Measurements from ENCODE around the gene KCNQ1.

Gene KCNQ1

DNA sequence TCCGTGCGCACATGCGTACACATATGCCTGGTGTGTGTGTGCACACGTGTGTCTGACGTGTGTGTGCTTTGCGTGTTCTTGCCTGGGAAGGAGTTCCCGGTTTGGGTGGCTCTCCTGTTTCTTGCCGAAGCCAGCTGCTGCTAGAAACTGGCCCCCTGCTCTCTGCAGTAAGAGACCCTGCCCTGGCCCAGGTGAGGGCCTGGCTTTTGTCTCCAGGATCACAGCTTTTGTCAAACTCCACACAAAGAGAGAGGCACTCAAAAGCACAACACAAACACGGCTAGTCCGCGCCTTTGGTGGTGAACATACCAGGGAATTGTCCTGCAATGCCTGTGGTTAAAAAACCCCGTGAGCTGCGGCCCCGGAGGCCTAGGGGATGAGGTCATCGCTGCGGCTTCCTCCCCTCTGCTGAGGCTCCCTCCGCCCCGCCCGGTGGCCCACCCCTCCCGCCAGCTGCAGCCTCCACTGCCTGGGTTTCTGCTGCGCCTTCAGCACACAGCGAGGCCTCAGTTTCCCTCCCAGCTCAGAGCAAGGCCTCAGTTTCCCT, 88.9 kb downstream of the KCNQ1 start:
- DNase-seq (ENCODE audit: low spot score) (peak; percentile 79), FAIRE-seq (peak; percentile 64)

DNA sequence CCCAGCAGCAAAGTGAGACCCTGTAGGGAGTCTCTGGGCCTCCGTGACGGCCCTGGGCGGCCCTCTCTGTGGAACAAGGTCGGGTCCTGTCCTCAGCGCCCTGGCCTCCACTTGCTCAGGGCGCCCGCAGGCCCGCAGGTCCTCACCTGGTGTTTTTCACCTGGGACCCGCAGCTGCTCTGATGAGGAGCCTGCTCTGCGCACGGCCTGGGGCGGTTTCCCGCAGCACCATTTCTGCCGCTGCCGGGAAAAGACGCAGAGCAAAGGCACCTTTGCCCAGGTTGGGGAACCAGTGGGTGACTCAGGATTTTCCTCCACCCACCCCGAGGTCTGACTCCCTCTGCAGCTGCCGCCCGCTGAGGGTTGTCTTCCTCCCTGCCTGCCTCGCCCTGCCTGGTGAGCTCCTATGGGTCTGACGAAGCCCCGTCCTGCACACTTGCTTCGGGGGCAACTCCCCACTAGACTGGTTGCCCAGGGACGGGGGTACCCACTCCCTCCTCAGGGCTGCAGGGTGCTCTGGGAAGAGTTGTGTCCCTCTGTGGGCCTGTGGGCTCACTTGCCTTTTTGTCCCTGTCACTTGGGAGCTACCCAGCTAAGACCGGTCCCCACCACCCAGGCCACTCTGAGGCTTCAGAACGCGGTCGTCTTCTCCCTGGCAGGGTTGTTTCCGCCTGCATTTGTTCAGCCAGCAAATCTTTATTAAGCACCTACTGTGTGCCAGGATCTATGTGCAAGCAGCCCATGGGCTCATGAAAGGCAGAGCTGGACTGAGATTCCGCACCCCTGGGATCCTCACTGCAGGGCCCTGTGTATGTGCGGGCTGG, 89.5 kb downstream of the KCNQ1 start:
- peak; percentile 41 for DNase-seq (ENCODE audit: low spot score)
- FAIRE-seq: no peak

DNA sequence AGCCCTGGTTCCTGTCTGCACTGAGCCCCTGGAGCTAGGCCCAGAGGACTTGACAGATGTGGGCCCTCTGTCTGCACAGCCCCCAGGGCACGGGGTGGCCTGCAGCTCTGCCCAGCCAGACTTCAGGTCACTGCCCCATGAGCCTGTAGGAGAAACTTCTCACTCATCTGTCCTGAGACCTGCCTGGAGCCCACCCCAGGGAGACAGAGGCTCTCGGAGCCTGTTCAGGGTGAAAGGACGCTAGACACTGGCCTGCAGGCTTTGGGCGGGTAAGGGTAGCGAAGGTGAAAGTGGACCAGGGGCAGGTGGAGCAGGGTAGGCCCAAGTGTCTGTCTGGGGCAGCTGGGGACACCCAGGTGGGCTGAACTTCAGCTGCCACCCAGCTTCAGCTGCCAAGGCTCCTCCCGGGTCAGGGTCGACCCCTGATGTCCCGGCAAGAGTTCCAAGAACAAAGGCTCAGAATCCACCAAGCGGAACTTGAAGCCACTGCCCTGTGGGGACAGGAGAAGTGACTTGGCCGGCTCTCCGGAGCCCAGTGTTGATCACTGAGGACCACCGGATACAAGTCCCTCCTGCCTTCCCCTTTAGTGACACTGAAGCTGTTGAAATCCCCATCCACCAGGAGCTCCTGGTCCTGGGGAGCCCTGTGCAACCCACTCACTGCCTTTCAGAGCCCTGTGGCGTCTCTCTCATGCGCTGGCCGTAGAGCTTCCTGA, 90.3 kb downstream of the KCNQ1 start:
- no peak for DNase-seq (ENCODE audit: low spot score)
- FAIRE-seq: no peak

DNA sequence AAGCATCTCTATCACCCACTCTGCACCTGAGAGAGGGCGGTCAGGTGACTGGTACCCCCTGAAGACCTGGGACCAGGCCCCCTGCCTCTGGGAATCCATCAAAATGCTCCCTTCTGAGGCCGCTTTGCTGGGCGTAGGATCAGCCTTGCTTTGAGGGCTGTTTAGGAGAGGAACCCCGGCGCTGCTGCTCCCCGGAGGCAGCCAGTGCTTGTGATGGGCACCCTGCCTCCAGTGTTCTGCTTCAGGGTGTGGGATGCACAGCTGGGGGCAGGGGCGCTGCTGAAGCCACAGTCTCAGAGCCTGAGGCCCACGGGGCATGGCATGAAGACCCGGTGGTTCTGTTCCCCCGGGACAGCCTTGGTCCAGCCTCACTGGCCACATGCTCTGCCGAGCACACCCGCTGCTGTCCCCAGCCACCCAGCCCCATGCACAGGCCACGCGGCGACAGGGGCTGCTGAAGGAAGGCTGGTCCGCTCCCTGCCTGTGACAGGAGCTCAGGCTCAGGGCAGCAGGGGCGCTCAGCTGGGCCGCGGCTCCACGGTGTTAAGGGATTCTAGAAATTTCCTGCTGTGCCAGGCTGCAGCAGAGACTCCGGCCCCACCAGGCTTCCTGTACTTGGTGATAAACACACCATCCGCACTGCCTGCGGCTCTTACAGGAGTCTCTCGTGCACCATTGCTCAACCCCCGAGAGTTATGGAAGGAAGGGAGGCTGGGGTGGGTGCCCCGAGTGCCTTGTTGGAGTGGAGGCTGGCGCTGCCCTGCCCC, 91.0 kb downstream of the KCNQ1 start:
- DNase-seq (ENCODE audit: low spot score) (no peak), FAIRE-seq (no peak)

DNA sequence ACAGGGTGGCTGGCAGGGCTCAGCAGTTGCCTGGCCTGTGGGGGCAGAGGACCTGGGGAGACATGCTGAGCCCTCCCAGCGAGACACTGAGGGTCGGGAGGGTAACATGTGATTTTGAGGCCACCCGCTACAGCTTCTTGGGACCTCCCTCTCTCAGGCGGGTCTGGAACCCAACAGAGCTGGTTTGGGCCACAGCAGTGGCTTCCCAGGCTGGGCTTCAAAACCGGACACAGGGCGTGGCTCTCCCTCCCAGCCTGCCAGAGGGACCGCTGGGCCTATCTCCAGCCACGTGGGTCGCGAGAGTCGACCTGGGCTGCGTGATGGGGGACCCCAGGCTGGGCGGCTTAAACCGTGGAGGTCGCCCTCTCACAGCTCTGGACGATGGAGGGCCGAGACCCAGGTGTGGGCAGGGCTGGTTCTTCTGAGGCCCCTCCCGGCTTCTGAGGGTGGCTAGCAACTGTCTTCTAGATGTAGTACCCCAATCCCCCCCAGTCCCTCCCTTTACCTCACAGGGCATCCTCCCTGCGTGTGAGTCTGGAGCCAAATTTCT, 91.7 kb downstream of the KCNQ1 start:
- DNase-seq (ENCODE audit: low spot score) (no peak), FAIRE-seq (no peak)

DNA sequence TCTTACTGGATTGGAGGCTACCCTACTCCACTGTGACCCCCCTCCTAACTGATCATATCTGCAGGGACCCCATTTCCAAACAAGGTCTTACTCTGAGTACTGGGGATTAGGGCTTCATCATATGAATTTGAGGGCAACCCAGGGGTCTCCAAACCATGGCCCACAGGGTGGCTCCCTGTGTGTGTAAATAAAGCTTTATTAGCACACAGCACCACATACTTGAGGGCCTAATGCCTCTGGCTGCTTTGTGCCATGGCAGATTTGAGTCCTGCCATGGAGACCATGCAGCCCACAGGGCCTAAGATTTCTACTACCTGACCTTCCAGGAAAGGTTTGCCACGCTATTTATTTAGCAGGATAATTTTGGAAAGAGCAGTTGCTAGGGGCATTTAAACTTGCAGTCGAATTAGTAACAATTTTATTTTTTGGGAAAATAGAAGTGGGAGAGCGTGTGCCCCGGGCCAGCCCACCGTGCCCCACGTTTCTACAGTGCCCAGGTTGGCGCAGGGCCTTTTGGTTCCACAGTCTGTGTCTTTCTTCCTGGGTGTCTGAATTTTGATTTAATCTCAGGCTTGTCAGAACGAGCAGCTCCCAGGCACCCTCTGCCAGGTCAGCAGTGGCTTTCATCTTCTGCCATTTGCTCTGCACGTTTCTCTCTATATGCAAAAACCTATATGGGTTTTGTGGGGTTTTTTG, 92.3 kb downstream of the KCNQ1 start:
- FAIRE-seq (no peak), DNase-seq (ENCODE audit: low spot score) (no peak)

DNA sequence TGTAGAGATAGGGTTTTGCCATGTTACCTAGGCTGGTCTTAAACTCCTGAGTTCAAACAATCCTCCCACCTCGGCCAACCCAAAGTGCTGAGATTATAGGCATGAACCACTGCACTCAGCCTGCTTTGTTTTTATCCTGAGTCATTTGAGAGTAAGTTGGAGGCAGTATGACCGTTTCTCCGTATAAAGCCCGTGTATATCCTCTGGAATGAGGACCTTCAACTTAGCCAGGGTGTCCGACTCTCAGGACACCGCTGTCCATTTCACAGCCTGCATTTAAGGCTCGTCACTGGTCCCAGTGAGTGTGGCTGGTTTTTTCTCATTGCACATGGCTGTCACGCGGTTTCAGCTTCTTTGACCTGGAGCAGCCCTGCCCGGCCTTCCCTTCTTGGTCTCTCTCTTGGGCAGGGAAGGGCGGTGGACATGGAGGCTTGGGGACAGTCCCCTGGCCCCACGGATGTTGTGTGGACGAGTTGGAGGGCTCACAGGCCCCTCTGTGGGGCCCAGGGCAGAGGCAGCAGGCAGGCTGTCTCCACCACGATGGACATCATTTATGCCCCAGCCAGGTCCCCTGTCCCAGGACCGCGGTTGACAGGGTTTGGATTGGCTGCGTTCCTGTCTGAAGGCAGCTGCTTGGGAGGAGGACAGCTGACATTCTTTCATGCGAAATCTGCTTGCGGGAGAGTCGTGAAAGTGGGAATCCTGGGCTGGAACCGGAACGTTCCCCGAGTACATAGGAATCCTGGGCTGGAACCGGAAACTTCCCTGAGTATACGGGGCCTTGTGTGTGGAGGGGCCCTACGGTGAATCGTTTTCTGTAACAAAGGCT, 93.3 kb downstream of the KCNQ1 start:
- DNase-seq (ENCODE audit: low spot score) (no peak), FAIRE-seq (no peak)

DNA sequence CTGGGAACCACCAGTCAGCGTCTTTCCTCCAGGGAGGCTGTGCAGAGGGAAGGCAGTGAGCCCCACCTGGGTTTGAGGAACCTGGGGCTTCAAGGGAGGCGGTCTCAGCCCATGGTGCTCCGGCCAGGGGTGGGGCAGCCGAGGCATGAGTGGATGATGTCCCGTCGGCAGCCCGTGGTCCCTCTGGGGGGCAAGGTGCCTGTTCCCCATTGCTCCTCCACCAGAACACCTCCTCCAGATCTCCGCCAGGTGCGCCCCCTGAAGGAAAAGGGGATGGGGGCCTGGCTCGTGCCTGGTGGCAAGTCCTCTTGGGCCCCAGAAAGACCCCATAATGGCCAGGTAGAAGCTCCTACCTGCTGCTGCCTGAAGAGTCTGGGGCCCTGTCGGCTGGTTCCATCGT, 94.1 kb downstream of the KCNQ1 start:
- DNase-seq (ENCODE audit: low spot score) (no peak), FAIRE-seq (no peak)

DNA sequence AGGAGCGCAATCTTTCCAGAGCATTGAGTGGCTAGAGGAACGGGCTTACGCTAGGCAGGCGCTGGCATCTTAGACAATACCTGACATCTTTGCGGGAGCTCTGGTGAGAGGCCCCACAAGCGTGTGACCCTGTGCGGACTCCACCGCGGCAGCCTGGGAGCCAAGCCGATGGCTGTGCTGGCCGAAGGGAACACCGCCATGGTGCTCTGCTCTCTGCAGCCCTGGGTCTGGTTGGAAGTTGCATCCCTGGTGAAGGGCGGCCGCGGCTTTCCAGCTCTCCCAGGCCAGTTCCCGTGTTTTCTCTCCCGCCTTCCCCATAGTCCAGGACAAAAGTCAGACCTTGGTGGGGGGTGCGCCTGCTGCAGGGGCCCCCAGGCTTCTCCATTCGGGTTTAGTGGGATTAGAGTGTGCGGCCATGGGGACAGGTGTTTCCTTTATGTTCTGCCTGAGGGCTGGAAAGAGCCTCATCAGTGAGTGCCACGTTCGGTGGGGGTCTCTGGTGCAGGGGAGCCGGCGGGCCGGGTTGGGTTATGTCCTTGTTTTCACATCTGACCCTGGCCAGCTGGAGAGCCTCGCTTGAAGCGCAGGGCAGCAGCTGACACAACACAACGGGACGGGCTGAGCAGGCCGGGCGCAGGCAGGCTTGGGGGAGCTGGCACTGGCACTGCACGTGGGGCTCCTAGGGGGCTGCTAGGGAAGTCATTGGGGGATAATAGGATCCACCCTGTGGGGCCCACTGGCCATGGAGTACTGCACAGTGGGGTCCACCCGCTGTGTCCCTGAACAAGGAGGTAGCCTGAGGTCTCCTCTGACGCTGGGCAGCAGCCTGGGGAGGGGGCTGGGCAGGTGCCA, 94.8 kb downstream of the KCNQ1 start:
- FAIRE-seq (no peak), DNase-seq (ENCODE audit: low spot score) (no peak)

DNA sequence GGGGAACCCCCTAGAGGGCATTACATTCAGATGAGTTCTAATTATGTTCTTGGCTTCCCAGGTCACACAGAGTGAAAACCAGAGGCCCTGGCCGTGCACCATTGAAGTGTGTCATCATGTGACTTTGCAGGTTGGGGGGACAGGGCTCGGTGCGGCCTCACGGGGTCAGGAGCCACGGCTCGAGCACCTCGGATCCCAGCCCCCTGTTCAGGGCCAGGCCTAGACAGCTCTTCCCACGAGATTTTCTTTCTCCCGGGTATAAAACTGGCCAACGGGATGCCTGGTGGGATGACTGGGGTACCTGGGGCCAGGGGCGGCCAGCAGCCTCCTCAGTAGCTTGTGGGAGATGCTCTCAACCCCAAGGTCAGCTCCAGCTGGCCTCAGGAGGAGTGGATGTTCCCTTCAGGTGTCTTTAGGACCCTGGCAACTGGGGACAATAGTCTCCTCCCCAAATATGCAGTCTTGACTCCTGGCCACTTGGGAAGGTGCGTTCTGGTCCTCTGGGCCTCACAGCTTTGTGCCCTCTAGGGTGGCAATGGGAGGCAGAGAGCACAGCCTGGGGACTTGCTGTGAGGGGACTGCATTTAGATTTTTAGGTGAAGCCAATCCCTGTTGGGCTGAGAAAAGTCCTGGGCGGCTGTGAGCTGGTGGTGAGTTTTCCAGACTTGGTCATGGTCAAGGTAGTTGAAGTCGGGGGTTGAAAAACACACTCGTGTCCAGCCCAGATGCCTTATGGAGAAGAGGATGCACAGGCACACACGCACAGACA, 95.6 kb downstream of the KCNQ1 start:
- FAIRE-seq: no peak

DNA sequence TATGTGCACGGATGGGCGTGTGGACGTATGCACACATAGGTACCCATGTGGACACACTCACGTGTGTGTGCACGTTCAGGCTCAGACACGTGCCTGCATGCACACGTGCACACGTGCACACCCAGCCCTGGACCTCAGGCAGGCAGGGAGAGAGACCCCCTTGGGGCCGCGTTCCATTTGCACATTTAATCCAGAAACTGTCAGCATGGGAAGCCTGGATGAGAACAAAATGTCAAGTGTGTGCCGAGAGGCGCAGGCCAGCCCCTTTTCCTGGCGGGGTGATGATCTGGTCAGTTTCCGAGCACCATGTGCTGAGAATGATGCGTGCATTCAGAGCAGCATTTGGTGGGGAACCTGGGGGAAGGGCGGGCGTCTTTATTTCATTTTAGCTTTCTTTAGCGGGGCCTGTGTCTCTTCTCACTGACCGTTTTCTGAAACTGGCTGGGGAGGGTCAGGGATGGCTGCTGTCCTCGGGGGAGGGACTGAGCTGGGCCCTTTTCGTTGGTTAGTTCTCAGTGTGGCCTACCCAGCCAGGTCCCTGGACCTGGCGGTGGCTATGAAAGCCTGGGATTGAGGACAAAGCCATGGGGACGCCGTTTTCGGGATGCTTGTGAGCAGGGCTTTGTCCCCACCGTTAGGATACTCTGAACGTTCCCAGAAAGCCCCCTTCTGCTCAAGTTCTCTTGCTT, 96.3 kb downstream of the KCNQ1 start:
- FAIRE-seq (no peak), DNase-seq (ENCODE audit: low spot score) (no peak)

More for the DNA sequence above, 95.6 kb downstream of the KCNQ1 start:
- no peak for DNase-seq (ENCODE audit: low spot score)

DNA sequence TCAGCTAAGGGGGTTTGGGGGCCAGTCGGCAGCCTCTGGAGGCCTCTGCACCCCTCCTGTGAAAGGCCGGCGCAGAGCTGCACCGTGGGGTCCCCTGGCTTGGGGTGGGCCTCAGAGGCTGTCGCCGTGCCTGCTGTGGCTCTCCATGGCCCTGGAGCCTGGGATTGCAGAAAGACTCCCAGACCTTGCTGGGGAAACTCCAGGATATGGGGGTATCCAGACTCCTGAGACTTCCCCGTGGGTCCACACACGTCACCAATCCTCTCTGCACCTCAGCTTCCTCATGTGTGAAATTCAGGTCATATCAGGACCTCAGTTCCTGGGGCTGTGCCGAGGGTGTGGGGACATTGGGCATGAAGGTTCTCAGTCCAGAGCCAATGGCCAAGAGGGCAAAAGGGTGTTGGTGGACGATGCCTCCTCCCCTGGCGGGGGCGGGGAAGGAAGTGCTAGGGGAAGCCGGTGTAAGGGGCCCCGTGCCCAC, 97.1 kb downstream of the KCNQ1 start:
- FAIRE-seq: no peak
- no peak for DNase-seq (ENCODE audit: low spot score)

DNA sequence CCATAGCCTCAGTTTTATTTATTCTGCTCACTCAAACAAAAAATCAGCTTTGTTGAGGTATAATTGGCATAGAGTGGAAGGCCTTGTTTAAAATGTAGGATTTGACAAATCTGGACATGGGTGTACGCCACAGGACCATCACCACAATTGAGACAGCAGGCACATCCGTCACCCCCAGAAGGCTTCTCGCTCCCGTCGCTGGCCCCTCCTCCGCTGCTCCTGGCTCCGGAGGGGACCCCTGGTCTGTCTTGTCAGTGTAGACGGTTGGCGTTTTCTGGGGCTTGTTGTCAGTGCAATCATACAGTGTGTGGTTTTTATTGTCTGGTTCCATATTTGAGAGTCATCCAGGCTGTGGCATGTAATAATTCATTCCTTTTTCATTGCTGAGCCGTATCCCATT, 97.6 kb downstream of the KCNQ1 start:
- no peak for FAIRE-seq
- DNase-seq (ENCODE audit: low spot score): no peak

DNA sequence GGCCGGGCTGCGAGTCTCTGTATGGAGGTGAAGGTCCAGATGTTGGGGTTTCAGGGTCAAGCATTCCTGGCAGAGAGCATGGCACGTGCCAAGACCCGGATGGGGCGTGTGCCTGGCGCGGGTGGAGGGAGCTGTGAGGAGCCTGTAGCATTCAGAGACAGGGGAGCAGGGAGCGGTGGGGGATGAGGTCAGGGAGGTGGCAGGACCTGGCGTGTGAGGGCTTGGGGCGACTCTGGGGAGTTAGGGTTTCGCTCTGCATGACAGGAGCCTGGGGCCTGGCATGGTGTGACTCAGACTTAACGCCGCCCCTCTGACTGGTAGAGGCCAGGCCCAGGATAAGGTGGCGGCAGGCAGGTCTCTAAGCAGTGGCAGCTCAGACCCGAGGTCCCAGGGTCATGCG, 103.0 kb downstream of the KCNQ1 start:
- FAIRE-seq: no peak
- no peak for DNase-seq (ENCODE audit: low spot score)

DNA sequence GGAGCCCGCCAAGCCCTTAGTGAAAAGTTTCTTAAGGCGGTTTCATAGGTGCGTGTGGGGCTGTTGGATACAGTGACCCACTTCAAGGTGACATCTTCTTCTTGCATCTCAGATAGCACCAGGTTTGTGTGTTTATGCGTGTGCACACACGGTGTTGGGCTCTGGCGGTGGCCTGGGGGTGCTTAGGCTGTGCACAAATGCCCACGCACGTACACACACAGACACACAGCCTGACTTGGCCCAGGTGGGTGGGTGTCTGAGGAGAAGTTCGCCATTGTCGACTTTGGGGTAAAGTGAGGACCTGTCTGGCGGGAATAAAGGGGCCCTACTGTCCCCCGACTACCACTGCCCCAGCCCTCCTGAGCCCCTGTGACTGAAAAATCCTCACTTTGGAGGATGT, 103.8 kb downstream of the KCNQ1 start:
- DNase-seq (ENCODE audit: low spot score) (no peak), FAIRE-seq (no peak)

DNA sequence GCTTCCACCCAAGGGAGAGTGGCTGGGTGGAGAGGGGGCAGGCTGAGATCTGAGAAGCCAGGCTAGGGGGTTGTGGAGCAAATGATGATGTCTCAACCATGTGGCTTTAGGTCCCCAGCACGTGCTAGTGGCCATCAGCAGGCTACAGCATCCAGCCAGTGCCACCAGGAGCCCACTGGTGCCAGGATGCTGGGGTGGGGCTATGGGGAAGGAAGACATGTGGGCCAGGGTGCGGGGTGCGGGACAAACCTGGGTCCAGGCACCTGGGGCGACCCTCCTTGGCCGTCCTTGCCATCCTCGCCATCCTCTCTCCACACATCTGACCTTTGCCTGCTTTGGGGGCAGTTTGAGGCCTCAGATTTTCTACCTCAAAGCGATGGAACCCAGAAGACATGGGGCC, 104.3 kb downstream of the KCNQ1 start:
- FAIRE-seq (no peak), DNase-seq (ENCODE audit: low spot score) (no peak)

DNA sequence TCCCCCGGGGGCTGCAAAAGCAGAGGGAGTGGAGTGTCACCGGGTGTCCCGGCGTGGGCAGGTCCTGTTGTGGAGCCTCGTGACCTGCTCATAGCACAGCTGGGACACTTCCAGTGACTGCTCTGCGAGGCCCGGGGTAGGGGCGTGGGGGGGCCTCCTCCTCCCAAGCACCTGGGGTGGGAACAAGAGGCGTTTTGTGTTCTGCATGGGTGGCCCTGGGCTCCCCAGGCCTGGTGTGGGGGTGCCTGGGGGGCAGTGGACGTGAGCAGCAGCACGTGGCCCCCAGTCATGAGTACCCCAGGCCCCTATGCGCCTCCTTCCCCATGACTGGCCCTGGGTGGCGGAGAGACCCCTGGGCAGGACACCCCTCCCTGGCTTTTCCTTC, 104.7 kb downstream of the KCNQ1 start:
- DNase-seq (ENCODE audit: low spot score): no peak
- no peak for FAIRE-seq

Measured in RCC 7860 (cell line).